ENCODE measurements around the gene RNU6-9.

RNU6-9 gene

GRCh38 chr19:924553-925086, 31.3 kb downstream of the RNU6-9 start:
- H3F3A ChIP-seq (ENCODE audit: insufficient read depth, low read length) = peaks cover 18% of the 10 kb centered on the region; the same call in 1 of the 2 replicates
- H3K9me3 ChIP-seq (replicated peaks; ENCODE audit: insufficient read depth, low read length) = no peaks in the 10 kb centered on the region
- peak overlapping the region; percentile 94 for H3K4me2 ChIP-seq (ENCODE audit: low read depth, low read length)
- no peaks in the 10 kb centered on the region for H4K20me1 ChIP-seq (ENCODE audit: insufficient read depth, low read length)
- H2AFZ ChIP-seq (ENCODE audit: low read length) = peak overlapping the region; percentile 92
- H3K4me1 ChIP-seq (ENCODE audit: low read length) = peaks cover 5% of the 10 kb centered on the region
- no peaks in the 10 kb centered on the region for H3K9me2 ChIP-seq (replicated peaks; ENCODE audit: insufficient read depth, low read length)
- no peaks in the 10 kb centered on the region for H3K36me3 ChIP-seq (replicated peaks; ENCODE audit: insufficient read depth, low read length)
- H3K9ac ChIP-seq (ENCODE audit: low read length) = peak overlapping the region; percentile 82
- no peak for TF ChIP-seq EZH2phosphoT487 (IDR thresholded peaks at IDR 0.05; ENCODE audit: low read length)
- TF ChIP-seq, protein P1, sequence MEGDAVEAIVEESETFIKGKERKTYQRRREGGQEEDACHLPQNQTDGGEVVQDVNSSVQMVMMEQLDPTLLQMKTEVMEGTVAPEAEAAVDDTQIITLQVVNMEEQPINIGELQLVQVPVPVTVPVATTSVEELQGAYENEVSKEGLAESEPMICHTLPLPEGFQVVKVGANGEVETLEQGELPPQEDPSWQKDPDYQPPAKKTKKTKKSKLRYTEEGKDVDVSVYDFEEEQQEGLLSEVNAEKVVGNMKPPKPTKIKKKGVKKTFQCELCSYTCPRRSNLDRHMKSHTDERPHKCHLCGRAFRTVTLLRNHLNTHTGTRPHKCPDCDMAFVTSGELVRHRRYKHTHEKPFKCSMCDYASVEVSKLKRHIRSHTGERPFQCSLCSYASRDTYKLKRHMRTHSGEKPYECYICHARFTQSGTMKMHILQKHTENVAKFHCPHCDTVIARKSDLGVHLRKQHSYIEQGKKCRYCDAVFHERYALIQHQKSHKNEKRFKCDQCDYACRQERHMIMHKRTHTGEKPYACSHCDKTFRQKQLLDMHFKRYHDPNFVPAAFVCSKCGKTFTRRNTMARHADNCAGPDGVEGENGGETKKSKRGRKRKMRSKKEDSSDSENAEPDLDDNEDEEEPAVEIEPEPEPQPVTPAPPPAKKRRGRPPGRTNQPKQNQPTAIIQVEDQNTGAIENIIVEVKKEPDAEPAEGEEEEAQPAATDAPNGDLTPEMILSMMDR (IDR thresholded peaks at IDR 0.05; ENCODE audit: low read length) = no peak
- TF ChIP-seq EZH2 (optimal IDR thresholded peaks at IDR 0.05; ENCODE audit: low read depth, low read length) = no peak
- peak overlapping the region; percentile 85 for H3K4me3 ChIP-seq (ENCODE audit: low read length)
- peaks cover 17% of the 10 kb centered on the region for H3K27me3 ChIP-seq (replicated peaks; ENCODE audit: insufficient read depth, low read length)
- H3K79me2 ChIP-seq (ENCODE audit: low read length) = peaks cover 29% of the 10 kb centered on the region
- H3K27ac ChIP-seq (ENCODE audit: low read length) = peak overlapping the region; percentile 91
- DNase-seq = peak; percentile 84

DNA sequence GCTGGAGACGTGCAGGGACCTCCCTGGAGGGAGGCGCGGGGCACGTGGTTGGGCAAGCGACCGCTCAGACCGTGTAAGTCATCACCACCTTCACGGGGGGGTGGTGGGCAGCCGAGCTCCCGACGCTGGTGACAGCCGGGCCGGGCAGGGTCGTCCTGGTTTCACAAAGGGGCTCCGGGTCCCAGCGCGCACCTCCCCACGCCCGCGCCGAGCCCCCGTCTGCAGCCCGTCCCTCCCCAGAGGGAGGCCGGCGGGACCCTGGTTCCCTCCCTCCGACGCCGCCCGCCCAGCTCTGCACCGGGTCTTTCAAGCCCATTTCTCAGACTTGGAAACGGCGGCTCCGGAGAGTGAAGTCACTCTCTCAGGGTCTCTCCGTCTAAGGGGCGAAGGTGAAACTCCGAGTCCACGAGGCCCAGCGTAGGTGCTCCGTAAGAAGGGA, 31.8 kb downstream of the RNU6-9 start:
- no peaks in the 10 kb centered on the region for H3K36me3 ChIP-seq (replicated peaks; ENCODE audit: insufficient read depth, low read length)
- no peak for TF ChIP-seq EZH2 (optimal IDR thresholded peaks at IDR 0.05; ENCODE audit: low read depth, low read length)
- no peak for TF ChIP-seq EZH2phosphoT487 (IDR thresholded peaks at IDR 0.05; ENCODE audit: low read length)
- TF ChIP-seq, protein P1 (IDR thresholded peaks at IDR 0.05; ENCODE audit: low read length) = no peak
- H3K4me3 ChIP-seq (ENCODE audit: low read length) = peak overlapping the region; percentile 85
- peak overlapping the region; percentile 82 for H3K9ac ChIP-seq (ENCODE audit: low read length)
- peaks cover 12% of the 10 kb centered on the region for H3K27me3 ChIP-seq (replicated peaks; ENCODE audit: insufficient read depth, low read length)
- H4K20me1 ChIP-seq (ENCODE audit: insufficient read depth, low read length) = no peaks in the 10 kb centered on the region
- H3F3A ChIP-seq (ENCODE audit: insufficient read depth, low read length) = peaks cover 18% of the 10 kb centered on the region; the same call in 1 of the 2 replicates
- H3K9me3 ChIP-seq (replicated peaks; ENCODE audit: insufficient read depth, low read length) = no peaks in the 10 kb centered on the region
- peaks cover 5% of the 10 kb centered on the region for H3K4me1 ChIP-seq (ENCODE audit: low read length)
- peak overlapping the region; percentile 91 for H3K27ac ChIP-seq (ENCODE audit: low read length)
- peak overlapping the region; percentile 94 for H3K4me2 ChIP-seq (ENCODE audit: low read depth, low read length)
- no peaks in the 10 kb centered on the region for H3K9me2 ChIP-seq (replicated peaks; ENCODE audit: insufficient read depth, low read length)
- H2AFZ ChIP-seq (ENCODE audit: low read length) = peak overlapping the region; percentile 92
- peaks cover 29% of the 10 kb centered on the region for H3K79me2 ChIP-seq (ENCODE audit: low read length)
- DNase-seq = peak; percentile 85

GRCh38 chr19:925526-926322, 32.4 kb downstream of the RNU6-9 start, which contains the start of gene ARID3A:
ARID3A (plus strand) TSS chr19:926035; CDS start chr19:929529, 3,494 bp downstream.
- H4K20me1 ChIP-seq (ENCODE audit: insufficient read depth, low read length) = no peaks in the 10 kb centered on the region
- H3K4me1 ChIP-seq (ENCODE audit: low read length) = peaks cover 5% of the 10 kb centered on the region
- H3K79me2 ChIP-seq (ENCODE audit: low read length) = peaks cover 29% of the 10 kb centered on the region
- TF ChIP-seq, protein P1 (IDR thresholded peaks at IDR 0.05; ENCODE audit: low read length) = no peak
- TF ChIP-seq EZH2 (optimal IDR thresholded peaks at IDR 0.05; ENCODE audit: low read depth, low read length) (no peak), EZH2phosphoT487 (IDR thresholded peaks at IDR 0.05; ENCODE audit: low read length) (no peak)
- peaks cover 6% of the 10 kb centered on the region for H3K27me3 ChIP-seq (replicated peaks; ENCODE audit: insufficient read depth, low read length)
- peaks cover 18% of the 10 kb centered on the region; the same call in 1 of the 2 replicates for H3F3A ChIP-seq (ENCODE audit: insufficient read depth, low read length)
- H2AFZ ChIP-seq (ENCODE audit: low read length) = peak within 1 kb of the TSS; percentile 92
- H3K4me2 ChIP-seq (ENCODE audit: low read depth, low read length) = peak within 1 kb of the TSS; percentile 94
- H3K9me2 ChIP-seq (replicated peaks; ENCODE audit: insufficient read depth, low read length) = no peaks in the 10 kb centered on the region
- H3K36me3 ChIP-seq (replicated peaks; ENCODE audit: insufficient read depth, low read length) = no peaks in the 10 kb centered on the region
- H3K27ac ChIP-seq (ENCODE audit: low read length) = peak within 1 kb of the TSS; percentile 91
- peak; percentile 94 for DNase-seq
- no peaks in the 10 kb centered on the region for H3K9me3 ChIP-seq (replicated peaks; ENCODE audit: insufficient read depth, low read length)
- H3K9ac ChIP-seq (ENCODE audit: low read length) = peak within 1 kb of the TSS; percentile 84
- peak within 1 kb of the TSS; percentile 85 for H3K4me3 ChIP-seq (ENCODE audit: low read length)
